Gastrocnemius medialis (tissue), 4 donors: ENCODE measurements around the gene PLEKHG4.

Experiments used
- CTCF ChIP-seq, 5 experiments: fragments of 450-650 bp in 3 of 5; fragments of 200-600 bp in 2 of 5; sonication (generic) in 2 of 5; IDR thresholded peaks in 4 of 5; conservative IDR thresholded peaks in 1 of 5; 1 replicate in 4 of 5; 2 replicates in 1 of 5; pipeline ENCODE4 v1.5.1; 2016 to 2019; ENCODE audit warnings: antibody characterized with exemption in 5 of 5, mild to moderate bottlenecking in 3 of 5, moderate library complexity in 3 of 5
- POLR2A ChIP-seq, 2 donors: fragments of 450-650 bp; IDR thresholded peaks; one replicate each; pipeline ENCODE4 v1.6.1; 2017; ENCODE audit warnings: antibody characterized with exemption in 2 of 2, mild to moderate bottlenecking in 2 of 2, moderate library complexity in 2 of 2

DNA sequence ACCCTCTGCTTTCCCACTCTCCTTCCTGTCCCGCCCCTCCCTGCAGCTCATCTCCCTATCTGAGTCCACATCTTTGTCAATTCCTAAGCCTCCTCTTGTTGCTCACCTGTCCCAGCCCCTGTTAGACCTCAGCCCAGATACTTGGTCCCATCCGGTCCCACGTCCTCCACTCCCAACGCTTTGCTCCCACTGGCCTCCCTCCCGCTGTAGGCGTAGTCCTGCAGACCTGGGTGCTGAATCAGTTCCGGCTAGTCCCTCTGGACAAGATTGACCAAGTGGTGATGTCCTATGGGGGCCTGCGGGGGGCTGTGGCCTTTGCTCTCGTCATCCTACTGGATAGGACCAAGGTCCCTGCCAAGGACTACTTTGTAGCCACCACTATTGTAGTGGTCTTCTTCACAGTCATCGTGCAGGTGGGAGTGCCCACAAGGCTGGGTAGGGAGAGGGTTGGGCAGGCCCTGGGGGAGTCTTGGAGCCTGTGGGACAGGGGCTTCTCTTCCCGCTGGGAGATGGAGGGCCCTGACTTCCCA is 22.6 kb upstream of the PLEKHG4 start:
- TF ChIP-seq CTCF (IDR thresholded peaks at IDR 0.05 in 4 of 5, conservative IDR thresholded peaks at IDR 0.05 in 1 of 5) (no peak), POLR2A (IDR thresholded peaks at IDR 0.05) (no peak)
